ENCODE measurements around the gene GRK5.

DNA sequence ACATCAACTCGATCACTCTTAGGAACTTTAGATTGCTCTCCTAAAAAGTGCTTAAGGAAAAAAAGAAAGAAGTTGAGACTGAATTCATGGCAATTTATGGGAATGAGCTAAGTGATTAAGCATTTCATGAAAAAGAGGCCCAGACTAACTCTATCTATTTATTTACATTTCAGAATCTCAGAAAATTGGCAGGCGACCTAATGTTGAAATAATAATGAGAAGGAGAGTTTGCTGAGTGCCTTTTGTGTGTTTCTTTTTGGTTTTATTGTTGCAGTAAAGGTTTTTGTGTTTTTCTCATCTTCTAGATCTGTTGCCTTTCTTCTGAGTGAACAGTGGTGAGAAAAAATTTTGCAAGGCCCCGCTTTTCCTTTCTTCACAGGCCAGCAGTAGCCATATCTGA is 3.8 kb downstream of the GRK5 start:
- TF ChIP-seq, protein P1, sequence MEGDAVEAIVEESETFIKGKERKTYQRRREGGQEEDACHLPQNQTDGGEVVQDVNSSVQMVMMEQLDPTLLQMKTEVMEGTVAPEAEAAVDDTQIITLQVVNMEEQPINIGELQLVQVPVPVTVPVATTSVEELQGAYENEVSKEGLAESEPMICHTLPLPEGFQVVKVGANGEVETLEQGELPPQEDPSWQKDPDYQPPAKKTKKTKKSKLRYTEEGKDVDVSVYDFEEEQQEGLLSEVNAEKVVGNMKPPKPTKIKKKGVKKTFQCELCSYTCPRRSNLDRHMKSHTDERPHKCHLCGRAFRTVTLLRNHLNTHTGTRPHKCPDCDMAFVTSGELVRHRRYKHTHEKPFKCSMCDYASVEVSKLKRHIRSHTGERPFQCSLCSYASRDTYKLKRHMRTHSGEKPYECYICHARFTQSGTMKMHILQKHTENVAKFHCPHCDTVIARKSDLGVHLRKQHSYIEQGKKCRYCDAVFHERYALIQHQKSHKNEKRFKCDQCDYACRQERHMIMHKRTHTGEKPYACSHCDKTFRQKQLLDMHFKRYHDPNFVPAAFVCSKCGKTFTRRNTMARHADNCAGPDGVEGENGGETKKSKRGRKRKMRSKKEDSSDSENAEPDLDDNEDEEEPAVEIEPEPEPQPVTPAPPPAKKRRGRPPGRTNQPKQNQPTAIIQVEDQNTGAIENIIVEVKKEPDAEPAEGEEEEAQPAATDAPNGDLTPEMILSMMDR (IDR thresholded peaks at IDR 0.05), result no peak
- TF ChIP-seq POLR2A (IDR thresholded peaks at IDR 0.05), result no peak

Data from prostate gland (tissue), 2 donors.